GM21360 (cell line): ENCODE results near the gene CAMK1D.
A peak's percentile ranks its signal among the peaks of the same experiment; 100 is the strongest.
"Not testable (repeated sequence)": the region's sequence is repeated elsewhere in the genome, so short reads cannot be mapped to it uniquely, and the experiment has no call there.

Source experiments
- ATAC-seq: cut with Tn5 transposase; IDR thresholded peaks from one replicate; pipeline ENCODE4 v1.9.1; 2021; ENCODE audit warnings: mild to moderate bottlenecking, moderate library complexity; ENCODE audit not compliant: unreplicated experiment

CAMK1D gene

GRCh38 chr10:12348870-12349628 lies at the start of gene CAMK1D:
CAMK1D (plus strand) TSS chr10:12349547.
- peak; percentile 49 for ATAC-seq

GRCh38 chr10:12301036-12301435 lies 48.3 kb upstream of the CAMK1D start:
- ATAC-seq = not testable (repeated sequence)

- ATAC-seq = no peak
These were observed 41.3 kb upstream of the CAMK1D start for GRCh38 chr10:12308057-12308456.

- ATAC-seq = no peak
These were observed 40.5 kb upstream of the CAMK1D start for GRCh38 chr10:12308736-12309375.

- not testable (repeated sequence) for ATAC-seq
These were observed 39.6 kb upstream of the CAMK1D start for GRCh38 chr10:12309783-12310182.

- no peak for ATAC-seq
These were observed 34.5 kb upstream of the CAMK1D start for GRCh38 chr10:12314836-12315235.

GRCh38 chr10:12319076-12319475 lies 30.3 kb upstream of the CAMK1D start:
- ATAC-seq = no peak

- no peak for ATAC-seq
These were observed 28.5 kb upstream of the CAMK1D start for GRCh38 chr10:12320892-12321291.

GRCh38 chr10:12321641-12322040 lies 27.7 kb upstream of the CAMK1D start:
- no peak for ATAC-seq

GRCh38 chr10:12322583-12323131 lies 26.7 kb upstream of the CAMK1D start:
- no peak for ATAC-seq

GRCh38 chr10:12324530-12324929 lies 24.8 kb upstream of the CAMK1D start:
- no peak for ATAC-seq

- ATAC-seq = no peak
These were observed 22.3 kb upstream of the CAMK1D start for GRCh38 chr10:12327074-12327473.

- ATAC-seq = no peak
These were observed 21.9 kb upstream of the CAMK1D start for GRCh38 chr10:12327476-12327875.

- ATAC-seq = not testable (repeated sequence)
These were observed 21.0 kb upstream of the CAMK1D start for GRCh38 chr10:12328312-12328711.

- ATAC-seq = no peak
These were observed 16.6 kb upstream of the CAMK1D start for GRCh38 chr10:12332572-12333379.

GRCh38 chr10:12333380-12334185 lies 15.8 kb upstream of the CAMK1D start:
- peak; percentile 73 for ATAC-seq

- ATAC-seq = no peak
These were observed 15.2 kb upstream of the CAMK1D start for GRCh38 chr10:12334186-12334530.

- not testable (repeated sequence) for ATAC-seq
These were observed 14.2 kb upstream of the CAMK1D start for GRCh38 chr10:12335169-12335568.

GRCh38 chr10:12337453-12338372 lies 11.6 kb upstream of the CAMK1D start:
- no peak for ATAC-seq

- ATAC-seq = no peak
These were observed 10.4 kb upstream of the CAMK1D start for GRCh38 chr10:12338981-12339380.
